Activated effector memory CD4-positive, alpha-beta T cell treated with Interleukin-2 at 50 U/mL for 16 hours (primary cell): ENCODE measurements around the gene HINFP.
"Not testable (repeated sequence)": the region's sequence is repeated elsewhere in the genome, so short reads cannot be mapped to it uniquely, and the experiment has no call there.

Experiments
- DNase-seq: peaks from one replicate; pipeline ENCODE4 v3.0.0-alpha.2; 2020

Gene HINFP

DNA sequence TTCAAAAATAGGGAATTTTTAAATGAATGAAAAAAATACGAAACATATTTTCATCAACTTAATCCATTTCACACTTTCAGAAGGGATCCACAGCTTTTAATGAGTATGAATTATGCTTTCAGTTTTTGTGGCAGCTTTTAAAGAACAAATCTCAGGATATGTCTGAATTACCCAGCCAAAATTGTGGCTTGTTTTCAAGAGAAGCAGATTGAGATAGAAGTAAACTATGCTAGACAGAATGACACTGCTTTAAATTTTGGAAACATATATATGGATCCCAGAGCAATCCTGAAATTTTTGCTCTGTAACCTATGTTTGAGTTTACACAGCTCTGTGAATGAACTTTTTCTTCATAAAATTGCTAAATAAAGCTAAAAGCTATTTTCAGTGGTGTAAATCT, 2.4 kb upstream of the HINFP start:
- DNase-seq: no peak

DNA sequence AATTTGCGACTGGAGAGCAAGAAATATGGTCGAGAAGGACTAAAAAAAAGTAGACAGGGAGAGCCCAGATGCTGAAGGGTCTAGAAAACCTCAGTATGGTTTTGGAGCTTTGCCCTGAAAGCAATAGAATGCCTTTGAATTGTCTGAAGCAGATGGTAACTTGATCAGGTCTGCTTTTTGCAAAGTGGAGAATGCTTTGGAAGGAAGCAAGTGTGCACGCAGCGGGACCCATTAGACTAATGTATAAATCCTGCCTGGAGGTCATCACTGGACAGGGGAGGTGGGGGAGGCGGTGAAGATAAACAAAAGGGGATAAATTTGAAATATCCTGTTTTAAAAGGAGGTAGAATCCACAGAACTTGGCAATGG, 757 bp upstream of the HINFP start:
- DNase-seq: no peak

DNA sequence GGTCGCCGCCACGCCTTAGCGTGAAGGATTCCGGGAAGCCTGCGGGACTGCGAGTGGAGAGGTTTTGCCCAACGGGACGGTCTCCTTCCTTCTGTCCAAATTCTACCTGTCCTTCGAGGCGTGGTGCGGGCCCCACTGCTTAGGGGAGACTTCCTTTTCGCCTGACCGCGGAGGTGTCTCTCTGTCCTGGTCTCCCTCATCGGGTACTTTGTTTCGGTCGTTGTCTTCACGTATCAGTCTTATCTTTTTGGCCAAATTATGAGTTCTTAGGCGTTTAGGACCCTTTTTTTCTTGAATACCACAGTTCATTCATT, 388 bp downstream of the HINFP start:
- no peak for DNase-seq

DNA sequence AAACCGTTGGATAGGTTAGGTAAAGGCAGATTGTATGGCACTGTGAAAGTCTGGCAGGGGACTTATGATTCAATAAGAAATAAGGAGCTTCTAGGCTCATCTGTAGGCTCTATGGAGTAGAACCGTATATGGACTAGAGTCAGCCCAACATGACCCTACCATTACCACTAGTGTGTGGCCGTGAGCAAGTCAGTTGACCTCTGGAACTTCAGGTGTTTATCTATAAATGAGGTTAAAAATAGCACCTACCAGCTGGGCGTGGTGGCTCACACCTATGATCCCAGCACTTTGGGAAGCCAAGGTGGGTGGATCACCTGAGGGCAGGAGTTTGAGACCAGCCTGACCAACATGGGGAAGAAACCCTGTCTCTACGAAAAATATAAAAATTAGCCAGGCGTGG, 4.4 kb downstream of the HINFP start:
- no peak for DNase-seq

DNA sequence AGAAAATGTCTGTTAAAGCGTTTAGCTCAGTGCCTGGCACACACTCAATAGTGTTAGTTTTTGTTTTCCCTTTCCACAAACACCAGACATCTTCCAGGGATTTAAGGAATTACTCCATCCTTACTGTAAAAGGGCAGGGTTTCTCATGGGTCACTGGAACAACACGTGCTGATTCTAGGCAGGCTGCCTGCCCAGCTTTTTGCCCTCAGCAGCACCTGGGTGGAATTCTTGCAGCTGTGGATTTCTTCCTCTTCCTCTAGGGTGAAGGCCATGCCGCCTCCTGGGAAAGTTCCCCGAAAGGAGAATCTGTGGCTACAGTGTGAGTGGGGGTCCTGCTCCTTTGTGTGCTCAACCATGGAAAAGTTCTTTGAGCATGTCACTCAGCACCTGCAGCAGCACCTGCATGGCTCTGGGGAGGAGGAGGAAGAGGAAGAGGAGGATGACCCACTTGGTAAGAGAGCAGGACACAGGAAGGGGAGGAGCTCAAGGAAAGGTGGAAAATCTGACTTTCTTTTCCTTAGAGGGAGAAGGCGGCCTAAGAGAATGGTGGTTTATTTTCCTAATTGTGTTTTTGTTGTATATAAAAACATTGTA, 5.4 kb downstream of the HINFP start:
- no peak for DNase-seq

DNA sequence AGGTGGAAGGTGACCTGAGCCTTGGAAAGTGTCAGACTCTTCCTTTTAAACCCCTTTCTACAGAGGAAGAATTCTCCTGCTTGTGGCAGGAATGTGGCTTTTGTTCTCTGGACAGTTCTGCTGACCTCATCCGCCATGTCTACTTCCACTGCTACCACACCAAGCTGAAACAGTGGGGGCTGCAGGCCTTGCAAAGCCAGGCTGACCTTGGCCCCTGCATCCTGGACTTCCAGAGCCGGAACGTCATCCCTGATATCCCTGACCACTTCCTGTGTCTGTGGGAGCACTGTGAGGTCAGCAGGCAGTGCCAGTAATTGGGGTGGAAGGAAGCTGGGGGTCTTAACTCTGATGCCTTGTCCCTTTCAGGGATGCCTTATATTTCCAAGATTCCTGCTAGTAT, 9.3 kb downstream of the HINFP start:
- DNase-seq: no peak

DNA sequence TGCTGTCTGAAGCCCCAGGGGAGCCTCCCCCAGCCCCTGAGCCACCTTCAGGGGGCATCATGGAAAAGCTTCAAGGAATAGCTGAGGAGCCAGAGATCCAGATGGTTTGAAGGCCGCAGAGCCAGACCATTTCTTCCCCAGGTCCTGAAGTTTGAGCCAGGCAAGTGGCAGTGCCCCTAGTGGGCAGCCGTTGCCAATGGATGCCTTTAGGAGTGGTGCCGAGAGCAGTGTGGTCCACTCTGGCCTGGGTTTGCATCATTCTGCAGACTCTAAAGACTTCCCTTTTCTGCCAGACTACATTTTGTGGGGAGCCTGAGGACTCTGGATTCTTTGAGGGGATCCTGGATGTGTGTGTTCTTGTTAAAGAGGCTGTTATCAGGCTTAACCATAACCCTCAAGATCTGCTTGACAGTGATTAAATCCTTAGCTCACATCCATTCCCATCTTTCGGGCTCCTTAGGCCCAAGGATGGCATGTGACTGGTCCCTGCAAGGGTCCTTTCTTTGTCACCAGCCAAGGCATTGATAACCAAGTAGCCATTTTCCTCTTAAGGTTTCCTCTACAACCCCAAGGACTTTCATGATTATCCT, 13.1 kb downstream of the HINFP start:
- DNase-seq: no peak

DNA sequence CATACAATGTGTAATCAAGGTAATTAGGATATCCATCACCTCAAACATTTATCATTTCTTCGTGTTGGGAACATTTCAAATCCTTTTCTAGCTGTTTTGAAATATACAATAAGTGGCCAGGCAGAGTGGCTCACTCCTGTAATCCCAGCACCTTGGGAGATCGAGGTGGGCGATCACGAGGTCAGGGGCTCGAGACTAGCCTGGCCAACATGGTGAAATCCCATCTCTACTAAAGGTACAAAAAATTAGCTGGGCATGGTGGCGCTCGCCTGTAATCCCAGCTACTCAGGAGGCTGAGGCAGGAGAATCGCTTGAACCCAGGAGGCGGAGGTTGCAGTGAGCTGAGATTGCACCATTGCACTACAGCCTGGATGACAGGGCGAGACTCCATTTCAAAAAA, 17.9 kb downstream of the HINFP start:
- not testable (repeated sequence) for DNase-seq

DNA sequence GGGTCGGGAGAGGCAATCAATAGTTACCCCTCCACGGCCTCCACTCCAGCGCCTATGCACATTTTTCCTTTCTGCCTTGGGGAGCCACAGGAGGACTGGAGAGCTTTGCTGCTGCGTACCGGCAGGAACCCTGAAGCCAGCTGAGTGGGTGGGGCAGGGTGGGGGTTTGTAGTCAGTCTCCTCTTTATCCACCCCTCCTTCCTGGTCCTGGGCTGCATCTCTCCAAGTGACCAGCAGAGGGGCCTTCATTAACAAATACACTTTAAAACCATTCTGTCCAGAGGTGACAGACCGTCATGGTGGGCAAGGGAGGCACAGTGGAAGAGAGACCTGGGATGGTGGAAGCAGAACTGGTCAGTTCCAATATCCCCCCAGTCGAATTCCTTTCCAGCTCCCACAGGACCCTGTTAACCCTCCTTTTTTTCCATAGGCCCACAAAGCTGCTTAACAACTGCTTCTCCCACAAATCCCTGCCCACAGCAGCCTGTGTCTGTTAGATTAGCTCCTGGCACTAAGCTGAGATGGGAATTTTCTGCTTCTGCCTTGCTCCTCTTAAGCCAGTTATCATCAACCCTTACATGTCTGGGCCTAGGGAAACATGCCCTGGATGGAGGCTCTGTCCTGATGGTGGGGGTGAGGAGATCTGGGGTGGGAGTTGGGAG, 23.6 kb downstream of the HINFP start:
- no peak for DNase-seq

DNA sequence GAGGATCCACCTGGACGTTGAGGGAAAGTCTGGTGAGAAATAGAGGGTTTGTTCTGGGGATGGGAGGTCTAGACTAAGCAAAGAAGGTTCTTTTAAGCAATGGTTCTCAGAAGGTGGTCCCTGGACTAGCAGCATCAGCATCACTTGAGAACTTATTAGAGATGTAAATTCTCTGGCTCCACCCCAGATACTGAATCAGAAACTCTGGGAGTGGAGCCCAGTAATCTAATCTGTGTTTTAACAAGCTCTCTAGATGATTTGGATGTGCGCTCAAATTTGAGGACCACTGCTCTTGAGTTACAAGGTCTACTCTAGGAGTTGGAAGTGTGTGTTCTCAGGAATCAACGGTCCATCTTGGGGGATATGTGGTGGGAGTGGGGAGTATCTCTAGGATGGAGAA, 24.2 kb downstream of the HINFP start:
- DNase-seq: no peak

DNA sequence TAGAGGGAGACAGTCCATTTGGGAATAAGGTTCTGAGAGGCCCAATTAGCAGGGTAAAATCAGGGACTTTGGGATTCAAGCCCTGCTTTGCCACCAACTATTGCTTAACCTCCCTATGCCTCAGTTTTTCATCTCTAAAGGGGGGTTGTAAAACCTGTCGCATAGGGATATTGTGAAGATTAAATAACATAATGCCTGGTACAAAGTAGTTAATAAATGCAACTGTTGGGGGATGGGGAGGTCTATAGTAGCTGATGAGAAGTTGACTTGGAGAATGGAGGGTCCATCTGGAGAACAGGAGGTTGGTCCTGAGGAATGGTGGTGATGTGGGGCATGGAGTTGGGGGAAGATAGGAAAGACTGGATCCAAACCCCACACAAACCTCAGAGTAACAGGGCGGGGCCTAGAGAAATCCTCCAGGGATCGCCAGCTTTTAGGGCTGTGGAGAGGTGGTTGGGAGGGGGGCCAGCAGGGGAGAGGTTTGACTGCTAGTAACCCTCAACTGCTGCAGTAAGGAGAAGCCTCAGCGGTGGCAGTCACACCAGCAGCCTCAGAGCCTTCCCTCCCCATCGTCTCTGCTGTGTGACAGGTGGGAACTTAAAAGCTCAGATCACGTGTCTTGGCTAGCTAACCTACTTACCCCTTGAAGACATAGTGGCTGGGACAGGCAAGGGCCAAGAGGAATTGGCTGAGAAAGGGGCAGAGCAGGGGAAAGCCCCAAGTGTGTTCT, 26.4 kb downstream of the HINFP start:
- no peak for DNase-seq

DNA sequence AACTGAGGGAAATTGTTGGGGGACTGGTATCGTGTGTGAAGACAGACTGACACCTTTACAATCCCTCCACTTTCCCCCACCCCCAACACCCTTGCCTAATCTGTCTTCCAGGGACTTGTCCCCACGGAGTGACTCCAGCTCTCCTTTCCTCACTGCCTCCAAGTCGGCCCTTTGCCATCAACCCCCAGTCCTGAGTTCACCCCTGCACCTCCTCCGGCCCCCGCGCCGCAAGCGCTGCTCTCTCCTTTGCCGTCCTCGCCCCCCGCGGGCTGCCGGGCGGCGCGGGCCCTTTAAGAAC, 27.3 kb downstream of the HINFP start:
- no peak for DNase-seq

DNA sequence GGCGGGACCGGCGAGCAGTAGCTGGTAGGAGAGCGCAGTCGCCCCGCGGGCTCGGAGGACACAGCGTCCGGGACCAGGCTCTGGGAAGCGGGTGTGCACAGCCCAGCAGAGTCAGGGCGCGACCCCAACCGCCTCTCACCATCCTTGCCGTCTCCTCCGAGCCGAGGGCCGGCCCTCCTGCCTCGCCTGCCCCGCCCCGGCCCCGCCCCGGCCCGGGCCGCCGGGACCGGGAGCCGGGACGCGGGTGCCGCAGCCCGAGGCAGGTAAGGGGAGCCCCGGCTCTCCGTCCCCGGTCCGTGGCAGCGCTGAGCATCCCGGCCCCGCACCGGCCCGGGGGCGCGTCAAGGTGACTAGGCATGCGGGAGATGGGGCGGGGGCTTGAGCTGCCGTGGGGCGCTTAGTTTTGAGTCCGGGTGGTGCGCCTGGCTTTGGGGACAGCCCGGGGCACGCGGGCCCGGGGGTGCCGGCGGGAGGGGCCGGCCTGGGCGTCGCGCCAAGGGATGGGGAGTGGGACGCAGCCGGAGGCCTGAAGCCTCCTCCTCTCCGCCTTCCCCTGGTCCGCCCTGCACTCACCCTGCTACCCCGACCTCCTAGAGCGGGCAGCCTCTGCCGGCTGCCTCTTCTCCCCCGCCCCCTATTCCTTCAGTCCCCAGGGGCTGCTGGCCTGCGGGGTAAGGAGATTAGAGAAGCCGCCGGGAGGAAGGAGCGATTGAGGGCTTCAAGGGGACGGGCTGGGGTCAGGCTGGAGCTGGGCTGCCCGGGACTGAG, 27.8 kb downstream of the HINFP start, which contains the start of gene ABCG4:
TSS of gene ABCG4 (plus strand) at position 35 of the 768 bp plus-strand sequence. CDS start 914 bp downstream, outside the sequence.
- DNase-seq: no peak

DNA sequence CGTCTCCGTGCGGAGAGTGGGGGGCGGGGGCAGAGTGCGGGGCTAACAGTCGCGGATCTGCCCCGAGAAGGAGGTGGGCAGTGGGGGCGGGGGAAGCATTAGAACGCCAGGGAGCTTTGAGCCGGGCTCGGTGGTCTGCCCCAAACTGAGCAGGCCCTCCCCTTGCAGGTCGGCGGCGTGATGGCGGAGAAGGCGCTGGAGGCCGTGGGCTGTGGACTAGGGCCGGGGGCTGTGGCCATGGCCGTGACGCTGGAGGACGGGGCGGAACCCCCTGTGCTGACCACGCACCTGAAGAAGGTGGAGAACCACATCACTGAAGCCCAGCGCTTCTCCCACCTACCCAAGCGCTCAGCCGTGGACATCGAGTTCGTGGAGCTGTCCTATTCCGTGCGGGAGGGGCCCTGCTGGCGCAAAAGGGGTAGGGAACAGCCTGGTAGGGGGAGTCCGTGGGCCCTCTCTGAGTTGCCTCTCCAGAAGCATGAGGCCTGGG, 28.5 kb downstream of the HINFP start:
- no peak for DNase-seq

DNA sequence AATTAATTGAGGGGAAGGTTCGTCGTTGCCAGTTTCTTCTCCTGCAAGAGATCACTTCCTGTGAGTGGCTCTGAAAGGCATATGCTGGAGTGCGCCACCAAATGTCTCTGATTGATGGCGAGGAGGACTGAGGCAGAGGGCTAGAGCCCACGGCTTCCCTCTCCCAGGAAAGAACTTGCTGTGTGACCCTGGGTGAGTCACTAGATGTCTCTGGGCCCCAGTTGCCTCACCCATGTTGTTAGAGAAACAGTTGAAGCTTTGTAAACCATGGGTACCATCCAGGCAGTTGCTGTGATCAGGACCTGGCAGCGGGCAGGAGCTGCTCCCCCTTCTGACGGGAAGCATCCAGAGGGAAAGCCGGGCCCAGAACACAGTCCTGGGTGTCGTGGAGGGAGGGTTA, 30.7 kb downstream of the HINFP start:
- DNase-seq: no peak

DNA sequence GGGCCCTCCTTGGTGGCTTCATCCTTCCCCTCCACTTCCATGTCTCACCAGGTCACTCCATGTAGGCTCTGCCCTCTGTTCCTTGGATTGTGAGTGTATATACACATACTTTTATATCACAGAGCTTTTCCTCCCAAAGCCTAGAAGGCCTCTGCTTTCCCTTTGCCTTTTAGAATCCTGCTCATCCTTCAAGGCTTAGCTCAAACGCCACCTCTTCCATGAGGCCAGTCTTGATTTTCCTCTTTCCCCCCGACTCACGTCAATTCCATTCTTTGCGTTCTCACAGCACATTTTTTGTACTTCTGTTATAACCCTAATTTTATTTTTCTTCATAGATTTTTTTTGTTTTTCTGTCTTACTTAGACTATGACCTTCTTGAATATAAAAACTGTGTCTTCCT, 31.2 kb downstream of the HINFP start:
- DNase-seq: no peak

DNA sequence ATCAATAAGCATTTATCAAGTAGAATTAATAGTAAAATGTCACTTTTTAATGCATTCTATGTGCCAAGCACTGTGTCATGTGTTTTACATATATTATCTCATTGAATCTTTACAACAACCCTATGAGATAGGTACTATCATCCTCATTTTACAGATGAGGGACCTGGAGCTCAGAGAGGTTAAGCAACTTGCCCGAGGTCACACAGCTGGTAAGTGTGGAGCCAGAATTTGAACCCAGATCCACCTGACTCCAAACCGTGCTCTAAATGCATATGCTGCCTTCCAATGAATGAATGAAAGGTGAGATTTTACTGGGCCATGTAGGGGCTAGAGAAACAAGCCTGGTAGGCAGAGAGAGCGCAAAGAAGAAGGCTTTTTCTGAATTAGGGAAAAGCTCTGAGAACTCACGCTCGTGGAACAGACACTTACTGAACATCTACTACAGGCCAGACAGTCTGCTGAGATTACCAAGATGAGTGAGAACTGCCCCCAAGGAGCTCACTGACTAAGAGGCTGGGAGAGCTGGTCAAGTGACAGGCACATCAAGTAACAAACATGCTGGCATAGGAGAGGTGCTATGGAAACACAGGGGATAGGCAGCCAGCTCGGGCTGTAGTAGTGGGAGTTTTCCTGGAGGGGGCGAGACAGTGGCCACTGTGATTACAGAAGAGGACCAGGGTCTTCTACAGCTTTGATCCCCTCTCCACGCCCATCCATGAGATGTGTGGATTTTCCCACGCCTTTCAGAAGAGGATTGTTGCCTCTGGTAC, 31.9 kb downstream of the HINFP start:
- no peak for DNase-seq

DNA sequence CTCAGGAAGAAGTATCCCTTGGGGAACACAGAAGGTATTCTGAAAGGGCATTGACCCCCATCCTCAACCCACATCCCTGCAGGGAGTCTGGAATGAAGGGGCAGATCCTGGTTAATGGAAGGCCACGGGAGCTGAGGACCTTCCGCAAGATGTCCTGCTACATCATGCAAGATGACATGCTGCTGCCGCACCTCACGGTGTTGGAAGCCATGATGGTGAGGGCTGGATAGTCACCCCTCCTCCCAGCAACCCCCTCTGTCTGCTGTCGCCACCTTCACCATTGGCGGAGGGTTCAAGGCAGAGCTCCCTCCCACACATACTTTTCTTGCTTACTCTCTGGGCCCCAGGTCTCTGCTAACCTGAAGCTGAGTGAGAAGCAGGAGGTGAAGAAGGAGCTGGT, 32.8 kb downstream of the HINFP start:
- no peak for DNase-seq

DNA sequence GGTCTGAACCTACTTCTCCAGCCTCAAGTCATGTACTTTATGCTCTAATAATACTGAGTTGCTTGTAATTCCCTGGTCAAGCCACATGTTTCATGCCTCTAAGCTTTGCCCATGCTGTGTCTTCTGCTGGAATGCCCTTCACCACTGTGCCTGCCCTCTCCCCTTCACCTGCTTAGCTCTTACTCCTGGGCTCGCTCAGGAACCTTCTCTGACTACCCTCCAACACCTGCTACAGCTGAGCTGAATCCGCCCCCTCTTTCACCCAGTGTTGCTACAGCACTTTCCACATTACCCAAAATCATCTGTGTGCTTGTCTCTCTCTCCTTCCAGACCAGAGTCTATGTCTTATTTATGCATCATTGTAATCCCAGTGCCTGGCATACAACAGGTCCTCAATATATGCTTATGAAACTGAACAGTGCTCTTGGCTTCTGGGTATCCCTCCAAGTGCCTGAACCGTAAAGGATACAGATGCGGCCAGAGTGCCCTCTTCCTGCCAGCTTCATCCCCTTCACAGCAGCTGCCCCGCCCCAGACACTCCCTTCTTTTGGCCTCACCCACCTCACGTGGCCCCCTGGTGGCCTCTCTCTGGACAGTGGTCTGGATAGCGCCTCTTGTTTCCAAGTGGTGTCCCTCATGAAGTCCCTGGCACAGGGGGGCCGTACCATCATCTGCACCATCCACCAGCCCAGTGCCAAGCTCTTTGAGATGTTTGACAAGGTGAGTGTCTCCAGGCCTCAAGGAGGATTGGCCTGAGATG, 34.5 kb downstream of the HINFP start:
- DNase-seq: no peak

DNA sequence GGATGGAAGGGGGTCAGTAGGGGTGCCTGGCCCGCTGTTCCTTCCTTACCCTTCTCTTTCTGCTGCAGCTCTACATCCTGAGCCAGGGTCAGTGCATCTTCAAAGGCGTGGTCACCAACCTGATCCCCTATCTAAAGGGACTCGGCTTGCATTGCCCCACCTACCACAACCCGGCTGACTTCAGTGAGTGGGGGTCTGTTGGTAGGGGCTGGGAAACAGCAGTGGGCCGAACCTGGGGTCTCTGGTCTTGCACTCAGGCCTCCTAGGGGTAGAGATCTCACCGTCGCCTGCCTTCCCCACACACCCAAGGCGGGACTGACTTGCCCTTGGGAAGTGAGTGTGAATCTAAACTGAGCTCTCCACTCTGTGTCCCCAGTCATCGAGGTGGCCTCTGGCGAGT, 35.1 kb downstream of the HINFP start:
- no peak for DNase-seq

DNA sequence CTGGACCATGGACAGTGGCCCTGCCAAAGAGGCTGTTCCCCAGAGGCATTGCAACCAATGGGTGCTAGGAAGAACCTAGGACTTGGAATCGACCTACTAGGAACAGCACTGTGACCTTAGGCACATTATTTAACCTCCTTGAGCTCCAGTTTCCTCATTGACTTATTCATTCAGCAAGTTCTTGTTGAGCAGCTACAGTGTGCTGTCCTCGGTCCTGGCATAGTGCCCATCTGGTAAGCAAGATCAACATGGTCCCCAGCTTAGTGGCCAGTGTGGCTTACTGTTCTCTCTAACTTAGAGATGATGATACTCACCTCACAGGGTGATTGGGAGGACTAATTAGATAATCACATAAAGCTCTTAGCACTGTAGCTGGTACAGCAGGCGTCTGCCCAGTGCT, 35.7 kb downstream of the HINFP start:
- DNase-seq: no peak

DNA sequence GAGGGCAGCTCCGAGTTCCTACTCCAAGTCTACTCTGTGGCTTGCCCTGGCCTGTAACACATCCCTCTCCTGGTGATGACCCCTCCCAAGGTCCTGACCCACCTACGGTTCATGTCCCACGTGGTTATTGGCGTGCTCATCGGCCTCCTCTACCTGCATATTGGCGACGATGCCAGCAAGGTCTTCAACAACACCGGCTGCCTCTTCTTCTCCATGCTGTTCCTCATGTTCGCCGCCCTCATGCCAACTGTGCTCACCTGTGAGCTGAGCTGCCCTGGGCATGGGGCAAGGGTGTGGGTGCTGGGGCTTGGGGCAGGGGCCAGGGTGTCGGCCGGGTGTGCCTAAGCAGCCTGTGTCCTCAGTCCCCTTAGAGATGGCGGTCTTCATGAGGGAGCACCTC, 37.1 kb downstream of the HINFP start:
- no peak for DNase-seq
